GM19043 (cell line): ENCODE results near the gene ALG1L2.
"Not testable (repeated sequence)": the region's sequence is repeated elsewhere in the genome, so short reads cannot be mapped to it uniquely, and the experiment has no call there.

Experiments used
- ATAC-seq: cut with Tn5 transposase; IDR thresholded peaks from one replicate; pipeline ENCODE4 v1.9.1; 2021; ENCODE audit warnings: low read depth; ENCODE audit not compliant: unreplicated experiment

Gene ALG1L2

GRCh38 chr3:130120291-130120690 is 38.7 kb downstream of the ALG1L2 start:
- ATAC-seq, result not testable (repeated sequence)

GRCh38 chr3:130122891-130123775 is 41.5 kb downstream of the ALG1L2 start:
- ATAC-seq, result not testable (repeated sequence)

- ATAC-seq, result not testable (repeated sequence)
Measured at GRCh38 chr3:130125406-130125805, 43.8 kb downstream of the ALG1L2 start.

- not testable (repeated sequence) for ATAC-seq
Measured at GRCh38 chr3:130136337-130136736, 54.7 kb downstream of the ALG1L2 start.

GRCh38 chr3:130137685-130138084 is 56.1 kb downstream of the ALG1L2 start:
- not testable (repeated sequence) for ATAC-seq

- not testable (repeated sequence) for ATAC-seq
Measured at GRCh38 chr3:130138992-130139391, 57.4 kb downstream of the ALG1L2 start.

- not testable (repeated sequence) for ATAC-seq
Measured at GRCh38 chr3:130140756-130141155, 59.1 kb downstream of the ALG1L2 start.

- ATAC-seq, result not testable (repeated sequence)
Measured at GRCh38 chr3:130143648-130144327, 62.2 kb downstream of the ALG1L2 start.

GRCh38 chr3:130144328-130144650 is 62.7 kb downstream of the ALG1L2 start:
- ATAC-seq, result not testable (repeated sequence)

- ATAC-seq, result not testable (repeated sequence)
Measured at GRCh38 chr3:130145456-130145855, 63.8 kb downstream of the ALG1L2 start.

- not testable (repeated sequence) for ATAC-seq
Measured at GRCh38 chr3:130146465-130146864, 64.8 kb downstream of the ALG1L2 start.
